Mesendoderm (in vitro differentiated cells): ENCODE results near the gene PAX5.

ENCODE experiments used
- DNase-seq: peaks from one replicate; pipeline ENCODE4 v3.0.0; 2013
- H2AK5ac ChIP-seq: 2 replicates; pipeline ENCODE4 v1.6.1; 2013; ENCODE audit warnings: low read length, inconsistent platforms
- H2BK120ac ChIP-seq: 2 replicates; pipeline ENCODE4 v1.6.1; 2013; ENCODE audit warnings: low read depth, mild to moderate bottlenecking, low read length, moderate library complexity, mixed read lengths
- H2BK15ac ChIP-seq: replicated peaks from 2 replicates; pipeline ENCODE4 v1.6.1; 2013; ENCODE audit warnings: low read depth, mild to moderate bottlenecking, moderate library complexity
- H2BK5ac ChIP-seq: 2 replicates; pipeline ENCODE4 v1.6.1; 2013; ENCODE audit warnings: low read length, inconsistent platforms
- H3K18ac ChIP-seq: 2 replicates; pipeline ENCODE4 v1.6.1; 2013; ENCODE audit warnings: mild to moderate bottlenecking, low read length, mixed read lengths
- H3K23ac ChIP-seq: one replicate; pipeline ENCODE4 v1.6.1; 2013; ENCODE audit warnings: low read length
- H3K27ac ChIP-seq: 2 replicates; pipeline ENCODE4 v1.5.1; 2013; ENCODE audit warnings: low read depth, mild to moderate bottlenecking, inconsistent platforms, low read length, moderate library complexity
- H3K27me3 ChIP-seq: 2 replicates; pipeline ENCODE4 v1.6.1; 2013; ENCODE audit warnings: low read length, control low read depth, mild to moderate bottlenecking, inconsistent platforms; ENCODE audit not compliant: insufficient read depth, poor library complexity
- H3K36me3 ChIP-seq: 2 replicates; pipeline ENCODE4 v1.6.1; 2013; ENCODE audit warnings: low read length, inconsistent platforms; ENCODE audit not compliant: control insufficient read depth, insufficient read depth
- H3K4ac ChIP-seq: one replicate; pipeline ENCODE4 v1.6.1; 2013; ENCODE audit warnings: low read depth, mild to moderate bottlenecking, low read length, moderate library complexity
- H3K4me1 ChIP-seq: 2 replicates; pipeline ENCODE4 v1.6.1; 2013; ENCODE audit warnings: low read depth, low read length, inconsistent platforms; ENCODE audit not compliant: control insufficient read depth
- H3K4me2 ChIP-seq: 2 replicates; pipeline ENCODE4 v1.6.1; 2013; ENCODE audit warnings: low read length
- H3K4me3 ChIP-seq: 2 replicates; pipeline ENCODE4 v1.5.1; 2013; ENCODE audit warnings: mild to moderate bottlenecking, low read length
- H3K56ac ChIP-seq: one replicate; pipeline ENCODE4 v1.6.1; 2013; ENCODE audit warnings: low read length
- H3K79me1 ChIP-seq: 2 replicates; pipeline ENCODE4 v1.6.1; 2013; ENCODE audit warnings: low read length, inconsistent platforms
- H3K79me2 ChIP-seq: 2 replicates; pipeline ENCODE4 v1.6.1; 2013; ENCODE audit warnings: mild to moderate bottlenecking, low read length; ENCODE audit not compliant: control insufficient read depth, insufficient read depth
- H3K9ac ChIP-seq: 2 replicates; pipeline ENCODE4 v1.6.1; 2013; ENCODE audit warnings: low read length, inconsistent platforms
- H4K5ac ChIP-seq: one replicate; pipeline ENCODE4 v1.6.1; 2013; ENCODE audit warnings: low read length
- H4K8ac ChIP-seq: one replicate; pipeline ENCODE4 v1.6.1; 2013; ENCODE audit warnings: low read depth, mild to moderate bottlenecking, control low read depth, low read length, moderate library complexity
- WGBS: extraction: QIAGEN DNeasy Blood & Tissue Kit; methylation state at CpG from one replicate; pipeline ENCODE4 v1.1.7; 2013; ENCODE audit warnings: low lambda C conversion rate, missing lambda C conversion rate; ENCODE audit not compliant: insufficient coverage; ENCODE audit errors: extremely low coverage; 5-methylcytosine and 5-hydroxymethylcytosine counted together

The PAX5 gene

GRCh38 chr9:37001459-37001858 is 32.6 kb downstream of the PAX5 start:
- no peaks in the 10 kb centered on the region for H3K79me1 ChIP-seq
- no peak overlapping the region for H3K27ac ChIP-seq
- H3K27me3 ChIP-seq: peaks cover 15% of the 10 kb centered on the region
- no peak overlapping the region for H3K4ac ChIP-seq
- no peaks in the 10 kb centered on the region for H3K4me1 ChIP-seq
- no peak overlapping the region for H3K4me3 ChIP-seq
- H2AK5ac ChIP-seq: no peak overlapping the region
- H2BK15ac ChIP-seq: no peak overlapping the region
- no peak for DNase-seq
- no peak overlapping the region for H4K8ac ChIP-seq
- H3K18ac ChIP-seq: no peak overlapping the region
- no peak overlapping the region for H3K4me2 ChIP-seq
- no peak overlapping the region for H4K5ac ChIP-seq
- no peak overlapping the region for H3K23ac ChIP-seq
- H3K9ac ChIP-seq: no peak overlapping the region
- H3K79me2 ChIP-seq: no peaks in the 10 kb centered on the region
- H3K56ac ChIP-seq: no peak overlapping the region
- no peak overlapping the region for H2BK120ac ChIP-seq
- H3K36me3 ChIP-seq: no peaks in the 10 kb centered on the region
- H2BK5ac ChIP-seq: no peak overlapping the region
- no CpG with 5 or more reads among the region's 9 CpGs for WGBS

GRCh38 chr9:36999728-37000333 is 34.2 kb downstream of the PAX5 start:
- Histone ChIP-seq H3K4me1 (no peaks in the 10 kb centered on the region), H2BK5ac (no peak overlapping the region), H3K9ac (no peak overlapping the region), H4K8ac (no peak overlapping the region), H3K4ac (no peak overlapping the region), H3K79me1 (no peaks in the 10 kb centered on the region), H3K4me2 (no peak overlapping the region), H3K23ac (no peak overlapping the region), H2AK5ac (no peak overlapping the region), H3K79me2 (no peaks in the 10 kb centered on the region), H3K36me3 (no peaks in the 10 kb centered on the region), H3K18ac (no peak overlapping the region), H3K27me3 (peaks cover 15% of the 10 kb centered on the region), H2BK15ac (no peak overlapping the region), H2BK120ac (no peak overlapping the region), H3K4me3 (no peak overlapping the region), H4K5ac (no peak overlapping the region), H3K56ac (no peak overlapping the region), H3K27ac (no peak overlapping the region)
- peak; percentile 66 for DNase-seq
- no CpG with 5 or more reads among the region's 8 CpGs for WGBS

GRCh38 chr9:36997414-36997813 is 36.7 kb downstream of the PAX5 start:
- Histone ChIP-seq H3K36me3 (no peaks in the 10 kb centered on the region), H3K56ac (no peak overlapping the region), H3K27me3 (peaks cover 3% of the 10 kb centered on the region), H3K9ac (no peak overlapping the region), H4K8ac (no peak overlapping the region), H3K27ac (no peak overlapping the region), H2AK5ac (no peak overlapping the region), H4K5ac (no peak overlapping the region), H2BK5ac (no peak overlapping the region), H3K4me3 (no peak overlapping the region), H3K4me2 (no peak overlapping the region), H3K4ac (no peak overlapping the region), H3K23ac (no peak overlapping the region), H2BK120ac (no peak overlapping the region), H3K79me1 (no peaks in the 10 kb centered on the region), H3K79me2 (no peaks in the 10 kb centered on the region), H3K4me1 (no peaks in the 10 kb centered on the region), H2BK15ac (no peak overlapping the region), H3K18ac (no peak overlapping the region)
- DNase-seq: peak; percentile 51
- no CpG with 5 or more reads among the region's 12 CpGs for WGBS

- Histone ChIP-seq H3K27me3 (no peaks in the 10 kb centered on the region), H3K36me3 (no peaks in the 10 kb centered on the region), H3K4ac (no peak overlapping the region), H2BK120ac (no peak overlapping the region), H3K27ac (no peak overlapping the region), H3K79me2 (no peaks in the 10 kb centered on the region), H2AK5ac (no peak overlapping the region), H3K23ac (no peak overlapping the region), H3K79me1 (no peaks in the 10 kb centered on the region), H2BK5ac (no peak overlapping the region), H4K5ac (no peak overlapping the region), H3K18ac (no peak overlapping the region), H3K4me3 (no peak overlapping the region), H4K8ac (no peak overlapping the region), H3K56ac (no peak overlapping the region), H3K4me1 (no peaks in the 10 kb centered on the region), H3K9ac (no peak overlapping the region), H2BK15ac (no peak overlapping the region), H3K4me2 (no peak overlapping the region)
- 100% methylated on average over 2 of the region's 5 CpGs for WGBS
- DNase-seq: no peak
Measured at GRCh38 chr9:36996706-36997086, 37.4 kb downstream of the PAX5 start.

- Histone ChIP-seq H3K79me1 (no peaks in the 10 kb centered on the region), H3K4me3 (no peak overlapping the region), H3K4me2 (peak overlapping the region; percentile 4), H2BK5ac (no peak overlapping the region), H2BK15ac (no peak overlapping the region), H3K4me1 (no peaks in the 10 kb centered on the region), H3K23ac (no peak overlapping the region), H2AK5ac (no peak overlapping the region), H3K36me3 (no peaks in the 10 kb centered on the region), H3K4ac (no peak overlapping the region), H3K79me2 (no peaks in the 10 kb centered on the region), H3K27me3 (no peaks in the 10 kb centered on the region), H3K9ac (no peak overlapping the region), H4K5ac (no peak overlapping the region), H3K18ac (no peak overlapping the region), H3K56ac (peak overlapping the region; percentile 28), H2BK120ac (no peak overlapping the region), H3K27ac (no peak overlapping the region), H4K8ac (no peak overlapping the region)
- DNase-seq: peak; percentile 89
- WGBS: no CpG with 5 or more reads among the region's 16 CpGs
Measured at GRCh38 chr9:36995927-36996705, 38.0 kb downstream of the PAX5 start.
